Gastroesophageal sphincter (tissue), 4 donors: ENCODE results near the gene RASD1. TPM values are rescaled to one million over a fixed set of nuclear protein-coding genes. Genes with fewer than 3 reads are reported as not detected.

Experiments used
- ATAC-seq: fragments of 150-250 bp; one replicate; pipeline ENCODE4 v1.9.1; 2016; ENCODE audit warnings: mild to moderate bottlenecking, moderate library complexity
- H3K27ac ChIP-seq, 4 donors: fragments of 200-600 bp; sonication (generic) in 3 of 4; 1 replicate in 3 of 4; 2 replicates in 1 of 4; pipeline ENCODE4 v1.5.1; 2016 to 2019
- H3K27me3 ChIP-seq: fragments of 200-600 bp; sonication (generic); one replicate; pipeline ENCODE4 v1.5.1; 2019
- H3K36me3 ChIP-seq, 2 donors: fragments of 200-600 bp; sonication (generic); one replicate each; pipeline ENCODE4 v1.5.1; 2019; ENCODE audit warnings: control low read depth in 1 of 2
- H3K4me1 ChIP-seq, 3 donors: fragments of 200-600 bp; sonication (generic); 1 replicate in 2 of 3; 2 replicates in 1 of 3; pipeline ENCODE4 v1.5.1; 2016 to 2019; ENCODE audit warnings: control low read depth in 2 of 3
- H3K4me3 ChIP-seq, 2 donors: fragments of 200-600 bp; sonication (generic); one replicate each; pipeline ENCODE4 v1.5.1; 2019; ENCODE audit warnings: mild to moderate bottlenecking in 1 of 2, moderate library complexity in 1 of 2
- H3K9me3 ChIP-seq, 3 donors: fragments of 200-600 bp; sonication (generic); one replicate each; pipeline ENCODE4 v1.5.1; 2017 to 2019; ENCODE audit warnings: control low read depth in 2 of 3
- EP300 ChIP-seq: sonication (generic); formaldehyde crosslinking; IDR thresholded peaks from one replicate; pipeline ENCODE4 v1.6.1; 2017; ENCODE audit warnings: antibody characterized with exemption, mild to moderate bottlenecking
- POLR2A ChIP-seq, 2 donors: fragments of 450-650 bp; IDR thresholded peaks; one replicate each; pipeline ENCODE4 v1.6.1; 2017; ENCODE audit warnings: antibody characterized with exemption in 2 of 2, mild to moderate bottlenecking in 2 of 2, moderate library complexity in 1 of 2
- POLR2AphosphoS5 ChIP-seq: sonication (generic); formaldehyde crosslinking; IDR thresholded peaks from one replicate; pipeline ENCODE4 v1.6.1; 2017; ENCODE audit warnings: antibody characterized with exemption
- WGBS, 2 donors: methylation state at CpG; one replicate each; pipeline ENCODE4 v1.1.5; 2018; ENCODE audit warnings: low coverage in 1 of 2; 5-methylcytosine and 5-hydroxymethylcytosine counted together
- total RNA-seq, 4 donors: library from RNA; depleted of rRNA; stranded (reverse); fragments of >200 nt; gene quantifications; one replicate each; pipeline ENCODE4 v1.1.0, GENCODE V29; 2016
- TF ChIP-seq, protein P1 (sequence below), 4 experiments: fragments of 200-600 bp in 2 of 4; fragments of 450-650 bp in 2 of 4; sonication (generic) in 1 of 4; IDR thresholded peaks; one replicate each; pipeline ENCODE4 v1.5.1; 2017 to 2019; ENCODE audit warnings: antibody characterized with exemption in 4 of 4, mild to moderate bottlenecking in 2 of 4, moderate library complexity in 2 of 4

The RASD1 gene
- total RNA-seq, 4 donors from 2014 or later: 2.6 to 24.6 (median 5.1) TPM

- whole genome bisulfite sequencing, 2 donors: 87 to 100% methylated on average over 1 to 3 of the region's 14 CpGs
- Histone ChIP-seq H3K36me3 (peaks cover 0 to 28% of the 10 kb centered on the region in 2 donors), H3K4me3 (no peak overlapping the region), H3K27me3 (no peaks in the 10 kb centered on the region), H3K4me1 (no peaks in the 10 kb centered on the region), H3K9me3 (no peaks in the 10 kb centered on the region), H3K27ac (no peak overlapping the region)
- ATAC-seq: no peak
- TF ChIP-seq POLR2AphosphoS5: no peak
- TF ChIP-seq, protein P1, sequence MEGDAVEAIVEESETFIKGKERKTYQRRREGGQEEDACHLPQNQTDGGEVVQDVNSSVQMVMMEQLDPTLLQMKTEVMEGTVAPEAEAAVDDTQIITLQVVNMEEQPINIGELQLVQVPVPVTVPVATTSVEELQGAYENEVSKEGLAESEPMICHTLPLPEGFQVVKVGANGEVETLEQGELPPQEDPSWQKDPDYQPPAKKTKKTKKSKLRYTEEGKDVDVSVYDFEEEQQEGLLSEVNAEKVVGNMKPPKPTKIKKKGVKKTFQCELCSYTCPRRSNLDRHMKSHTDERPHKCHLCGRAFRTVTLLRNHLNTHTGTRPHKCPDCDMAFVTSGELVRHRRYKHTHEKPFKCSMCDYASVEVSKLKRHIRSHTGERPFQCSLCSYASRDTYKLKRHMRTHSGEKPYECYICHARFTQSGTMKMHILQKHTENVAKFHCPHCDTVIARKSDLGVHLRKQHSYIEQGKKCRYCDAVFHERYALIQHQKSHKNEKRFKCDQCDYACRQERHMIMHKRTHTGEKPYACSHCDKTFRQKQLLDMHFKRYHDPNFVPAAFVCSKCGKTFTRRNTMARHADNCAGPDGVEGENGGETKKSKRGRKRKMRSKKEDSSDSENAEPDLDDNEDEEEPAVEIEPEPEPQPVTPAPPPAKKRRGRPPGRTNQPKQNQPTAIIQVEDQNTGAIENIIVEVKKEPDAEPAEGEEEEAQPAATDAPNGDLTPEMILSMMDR (IDR thresholded peaks at IDR 0.05): no peak
- TF ChIP-seq POLR2A (IDR thresholded peaks at IDR 0.05): no peak
- no peak for TF ChIP-seq EP300
Observed at GRCh38 chr17:17516941-17517720, 20.9 kb upstream of the RASD1 start.

DNA sequence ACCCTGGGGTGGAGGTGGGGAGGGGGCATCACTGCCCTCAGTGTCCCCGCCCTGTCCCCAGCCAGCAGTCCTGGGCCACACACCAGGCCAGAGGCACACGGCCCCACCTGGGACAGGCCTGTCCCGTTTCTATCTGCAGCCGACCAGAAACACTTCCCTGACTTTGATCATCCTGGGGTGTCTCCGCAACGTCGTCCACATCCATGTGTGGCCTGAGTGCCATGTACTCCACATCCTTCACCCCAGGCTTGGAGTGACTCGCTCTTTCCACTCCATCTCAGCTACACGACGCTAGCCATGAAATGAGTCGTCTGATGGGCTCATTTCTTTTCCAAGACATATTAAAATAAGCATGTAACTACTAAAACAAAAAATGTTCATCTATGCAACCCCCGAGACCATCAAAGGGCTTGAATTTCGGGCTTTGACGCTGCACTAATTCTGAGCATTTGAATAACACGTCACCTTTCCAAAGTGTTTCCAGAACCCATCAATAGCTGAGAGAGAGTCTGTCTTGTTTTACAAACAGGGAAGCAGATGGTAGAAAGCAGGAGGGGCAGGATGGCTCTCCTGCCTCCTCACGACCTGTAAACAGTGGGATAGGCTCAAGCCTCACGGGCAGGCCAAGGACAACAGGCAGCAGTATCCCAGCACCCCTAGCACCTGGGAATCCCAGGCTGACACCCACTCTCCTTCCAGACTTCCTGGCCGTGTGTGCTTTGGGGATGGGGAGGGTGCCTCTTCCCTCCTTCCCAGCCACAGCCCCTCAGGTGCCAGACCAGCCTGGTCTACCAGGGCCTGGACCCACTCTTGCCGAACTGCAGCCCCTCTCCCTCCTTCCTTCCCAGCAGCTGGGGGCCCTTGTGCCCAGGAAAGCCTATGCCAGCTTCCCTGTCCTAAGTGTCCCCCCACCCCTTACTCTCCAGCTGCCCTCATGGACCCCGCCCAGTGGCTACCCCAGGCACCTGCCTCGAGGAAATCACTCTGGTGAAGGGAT lies 20.0 kb upstream of the RASD1 start:
- no peaks in the 10 kb centered on the region for H3K9me3 ChIP-seq
- TF ChIP-seq EP300: no peak
- TF ChIP-seq, protein P1 (IDR thresholded peaks at IDR 0.05): no peak
- no peak for TF ChIP-seq POLR2AphosphoS5
- TF ChIP-seq POLR2A (IDR thresholded peaks at IDR 0.05): no peak
- H3K4me1 ChIP-seq: no peaks in the 10 kb centered on the region
- no peak for ATAC-seq
- no peak overlapping the region for H3K27ac ChIP-seq
- H3K4me3 ChIP-seq: no peak overlapping the region
- 71 to 82% methylated on average over 9 of the region's 21 CpGs for WGBS, 2 donors
- H3K36me3 ChIP-seq: peaks cover 0 to 21% of the 10 kb centered on the region in 2 donors
- no peaks in the 10 kb centered on the region for H3K27me3 ChIP-seq

DNA sequence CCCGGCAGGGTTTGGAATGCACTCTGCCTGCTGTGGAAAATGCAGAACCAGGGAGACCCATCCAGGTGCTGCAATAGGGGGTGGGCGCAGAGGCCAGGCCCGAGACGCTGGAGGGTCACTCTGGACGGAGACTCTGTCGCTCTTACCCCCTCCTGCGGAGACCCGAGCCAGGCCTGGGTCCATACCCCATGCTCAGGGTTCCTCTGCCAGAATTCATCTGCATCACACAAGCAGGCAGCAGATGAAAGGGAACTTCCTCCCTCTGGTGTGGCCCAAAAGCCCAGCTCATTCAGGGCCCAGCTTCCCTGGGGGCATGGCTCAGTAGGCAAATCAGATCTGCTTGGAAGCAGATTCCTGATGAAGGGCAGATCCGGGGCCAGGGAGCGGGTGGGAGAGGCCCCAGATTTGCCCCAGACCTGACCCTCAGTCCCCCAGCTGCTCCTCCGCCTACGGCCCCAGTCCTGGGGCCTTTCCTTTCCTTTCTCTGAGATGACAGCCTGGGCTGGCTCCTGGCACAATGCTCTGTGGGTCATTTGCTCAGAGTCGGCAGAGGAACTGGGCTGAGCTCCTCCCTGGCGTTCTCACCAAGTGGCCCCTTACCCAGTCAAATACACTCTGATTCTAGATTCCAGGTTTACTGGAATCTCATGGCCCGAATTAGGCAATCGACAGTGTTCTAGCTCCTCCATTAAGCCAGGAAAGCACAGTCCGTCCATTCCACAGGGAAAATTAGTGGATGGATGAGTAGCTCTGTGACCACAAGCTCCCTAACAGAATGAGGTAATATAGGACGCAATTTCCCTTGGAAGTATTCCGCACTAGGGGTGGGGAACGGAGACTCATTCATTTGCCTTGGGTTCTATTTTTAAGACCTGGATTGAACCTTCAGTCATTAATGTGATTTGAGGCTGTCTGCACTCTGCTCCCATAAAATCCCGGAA lies 19.1 kb upstream of the RASD1 start:
- H3K9me3 ChIP-seq: no peaks in the 10 kb centered on the region
- 68 to 88% methylated on average over 3 to 4 of the region's 21 CpGs for WGBS, 2 donors
- no peak overlapping the region for H3K27ac ChIP-seq
- no peaks in the 10 kb centered on the region for H3K27me3 ChIP-seq
- no peaks in the 10 kb centered on the region for H3K4me1 ChIP-seq
- no peak overlapping the region for H3K4me3 ChIP-seq
- peak; percentile 39 for ATAC-seq
- H3K36me3 ChIP-seq: peaks cover 0 to 11% of the 10 kb centered on the region in 2 donors
- TF ChIP-seq, protein P1 (IDR thresholded peaks at IDR 0.05): no peak
- TF ChIP-seq EP300 (no peak), POLR2AphosphoS5 (no peak), POLR2A (IDR thresholded peaks at IDR 0.05) (no peak)

DNA sequence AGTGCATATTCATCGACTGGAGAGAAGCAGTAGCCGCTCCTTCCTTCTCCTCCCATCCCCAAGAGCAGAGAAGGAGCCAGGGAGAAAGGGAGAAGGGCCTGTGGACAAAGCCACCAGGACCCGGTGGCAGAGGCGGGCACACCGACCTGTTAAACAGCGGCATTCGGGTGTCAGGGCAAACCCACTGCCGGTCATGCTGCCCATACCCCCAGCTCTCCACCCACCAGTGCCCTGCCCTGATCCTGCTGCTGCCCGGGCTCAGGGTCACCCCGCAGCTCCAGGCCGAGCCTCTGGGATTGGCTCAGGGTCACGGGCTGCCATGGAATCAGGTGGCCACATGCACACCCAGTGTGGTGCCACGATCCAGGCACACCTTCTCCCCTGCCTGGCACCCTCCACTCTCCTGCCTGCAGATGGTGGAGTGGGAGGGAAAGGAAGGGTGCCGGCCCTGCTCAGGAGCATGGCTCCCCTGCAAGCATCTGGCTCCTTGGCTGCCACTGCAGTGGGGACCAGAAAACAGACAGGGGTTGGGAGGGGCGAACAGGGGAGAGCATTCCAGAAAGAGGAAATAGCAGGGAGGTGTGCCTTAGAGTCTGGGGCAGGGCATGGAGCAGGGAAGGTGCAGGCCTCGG lies 18.3 kb upstream of the RASD1 start:
- Histone ChIP-seq H3K9me3 (no peaks in the 10 kb centered on the region), H3K27me3 (no peaks in the 10 kb centered on the region), H3K4me1 (no peaks in the 10 kb centered on the region), H3K4me3 (no peak overlapping the region), H3K36me3 (peaks cover 0 to 4% of the 10 kb centered on the region in 2 donors), H3K27ac (no peak overlapping the region)
- no peak for ATAC-seq
- WGBS, 2 donors: 70% methylated on average over 2 of the region's 16 CpGs; no CpG with 5 or more reads in 1 of the 2 donors
- no peak for TF ChIP-seq POLR2A (IDR thresholded peaks at IDR 0.05)
- no peak for TF ChIP-seq EP300
- TF ChIP-seq, protein P1 (IDR thresholded peaks at IDR 0.05): no peak
- TF ChIP-seq POLR2AphosphoS5: no peak
